T-helper 22 cell (primary cell): ENCODE data around the gene NGFR.

ENCODE experiments used
- DNase-seq: peaks from one replicate; pipeline ENCODE4 v3.0.0-alpha.2; 2020; ENCODE audit warnings: low read depth

Gene NGFR

GRCh38 chr17:49516180-49516579 is 21.1 kb downstream of the NGFR start:
- no peak for DNase-seq

GRCh38 chr17:49518346-49519078 is 23.4 kb downstream of the NGFR start:
- no peak for DNase-seq

GRCh38 chr17:49519781-49520180 is 24.7 kb downstream of the NGFR start:
- DNase-seq, result no peak

- DNase-seq, result no peak
Observed at GRCh38 chr17:49520386-49521087, 25.4 kb downstream of the NGFR start.

- no peak for DNase-seq
Observed at GRCh38 chr17:49521088-49521450, 26.0 kb downstream of the NGFR start.

GRCh38 chr17:49521471-49522356 is 26.6 kb downstream of the NGFR start:
- no peak for DNase-seq

- no peak for DNase-seq
Observed at GRCh38 chr17:49522357-49522890, 27.3 kb downstream of the NGFR start.

GRCh38 chr17:49523196-49523595 is 28.1 kb downstream of the NGFR start:
- no peak for DNase-seq

GRCh38 chr17:49523706-49524472 is 28.8 kb downstream of the NGFR start:
- no peak for DNase-seq

- DNase-seq, result no peak
Observed at GRCh38 chr17:49524473-49525359, 29.6 kb downstream of the NGFR start.

GRCh38 chr17:49525831-49526741 is 31.0 kb downstream of the NGFR start:
- DNase-seq, result no peak

- DNase-seq, result no peak
Observed at GRCh38 chr17:49527927-49528651, 33.0 kb downstream of the NGFR start.

- DNase-seq, result no peak
Observed at GRCh38 chr17:49528966-49529365, 33.9 kb downstream of the NGFR start.

- DNase-seq, result no peak
Observed at GRCh38 chr17:49530118-49530517, 35.0 kb downstream of the NGFR start.

- no peak for DNase-seq
Observed at GRCh38 chr17:49543860-49544259, 48.8 kb downstream of the NGFR start.

- DNase-seq, result no peak
Observed at GRCh38 chr17:49545007-49545660, 50.0 kb downstream of the NGFR start.

- no peak for DNase-seq
Observed at GRCh38 chr17:49545806-49546545, 50.9 kb downstream of the NGFR start.
